GM18870 (cell line): ENCODE measurements around the gene FBXO2.
"Not testable (repeated sequence)": the region's sequence is repeated elsewhere in the genome, so short reads cannot be mapped to it uniquely, and the experiment has no call there.

ENCODE experiments used
- ATAC-seq: cut with Tn5 transposase; IDR thresholded peaks from one replicate; pipeline ENCODE4 v1.9.1; 2021; ENCODE audit warnings: moderate library complexity; ENCODE audit not compliant: unreplicated experiment

FBXO2 gene

GRCh38 chr1:11653861-11654136, 430 bp downstream of the FBXO2 start:
- no peak for ATAC-seq

DNA sequence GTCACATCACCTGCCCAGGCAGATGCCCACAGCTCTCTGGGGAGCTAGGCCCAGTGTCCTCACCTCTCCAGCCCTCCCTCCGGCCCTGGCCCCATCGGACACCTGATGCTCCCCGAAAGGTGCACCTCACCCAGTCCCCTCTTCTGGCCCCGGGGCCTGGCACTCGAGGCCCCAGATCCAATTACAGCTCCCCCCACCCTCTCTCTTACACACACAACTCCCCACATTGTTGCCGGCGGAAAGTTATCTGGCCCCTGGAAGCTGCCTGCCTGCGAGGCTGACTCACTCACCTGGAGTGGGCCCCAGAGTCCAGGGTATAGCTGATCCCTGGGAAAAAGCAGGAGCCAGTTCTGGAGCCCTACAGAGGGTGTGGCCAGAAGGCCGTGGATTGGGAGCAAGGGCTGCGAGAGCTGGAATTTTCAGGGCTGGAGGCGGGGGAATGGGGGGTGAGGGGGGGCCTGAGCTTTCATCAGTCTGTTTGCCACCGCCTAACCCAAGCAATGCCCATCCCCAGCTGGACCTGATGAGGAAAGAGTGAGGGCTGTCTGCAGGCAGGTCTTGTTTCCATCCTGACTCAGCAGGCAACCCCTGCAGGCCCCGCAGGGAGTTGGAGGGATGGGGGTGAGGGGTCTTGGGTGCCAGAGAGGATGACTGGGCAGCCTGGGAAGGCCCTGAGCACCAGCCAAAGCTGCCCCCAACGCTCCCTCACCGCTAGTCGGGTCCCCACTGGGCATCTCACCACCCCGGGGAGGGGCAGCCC, 948 bp downstream of the FBXO2 start:
- no peak for ATAC-seq

GRCh38 chr1:11652203-11652780, 1.9 kb downstream of the FBXO2 start:
- no peak for ATAC-seq

DNA sequence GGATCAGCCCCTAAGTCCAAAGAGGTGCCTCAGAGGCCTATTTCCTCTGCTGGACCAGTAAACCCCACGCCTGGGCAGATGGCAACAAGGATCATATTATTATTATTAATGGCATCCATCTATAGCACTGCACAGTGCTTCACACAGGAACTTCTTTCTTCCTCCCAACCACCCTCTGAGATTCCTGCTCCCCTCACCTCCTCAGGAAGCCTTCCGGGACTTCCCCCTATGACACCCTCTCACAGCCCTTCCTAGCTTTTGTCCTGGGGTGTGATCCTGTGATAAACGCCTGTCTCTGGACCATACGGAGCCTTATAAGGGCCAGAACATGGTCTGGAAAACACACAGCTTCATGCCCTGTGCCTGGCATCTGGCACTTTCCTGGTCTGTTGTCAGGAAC, 3.2 kb downstream of the FBXO2 start:
- ATAC-seq = no peak

- no peak for ATAC-seq
Observed at GRCh38 chr1:11650331-11650991, 3.8 kb downstream of the FBXO2 start.

DNA sequence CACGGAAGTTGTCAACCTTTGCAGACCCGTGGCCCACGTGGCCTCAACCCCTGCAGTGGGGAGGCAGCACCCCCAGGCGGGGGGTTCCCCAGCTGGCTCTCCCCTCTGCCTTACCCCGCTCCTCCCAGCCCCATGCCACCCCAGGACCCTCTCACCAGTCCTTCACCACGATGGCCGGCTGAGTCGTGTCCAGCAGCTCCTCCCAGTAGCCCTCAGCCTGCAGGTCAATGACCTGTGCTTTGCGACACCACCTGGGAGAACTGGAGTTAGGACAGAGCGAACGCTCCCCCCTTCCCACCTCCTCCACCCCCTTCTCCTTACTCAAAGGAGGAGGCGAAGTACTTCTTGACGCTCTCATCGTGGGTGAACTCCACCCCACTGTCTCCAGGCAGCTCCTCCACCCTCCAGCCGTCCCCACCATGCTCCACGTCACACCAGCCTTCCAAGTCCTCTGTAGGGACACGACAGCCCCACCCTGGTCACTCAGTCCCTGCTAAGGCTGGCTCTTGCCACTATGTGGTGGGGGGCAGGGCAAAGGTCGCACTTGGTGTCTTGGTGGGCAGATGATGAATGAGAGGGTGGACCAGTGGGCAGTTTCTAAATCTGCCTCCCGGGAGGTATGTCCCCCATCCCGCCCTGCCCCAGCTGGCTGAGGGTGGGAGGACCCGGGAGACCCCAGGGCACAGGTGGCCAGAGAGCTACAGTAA, 4.5 kb downstream of the FBXO2 start:
- no peak for ATAC-seq

DNA sequence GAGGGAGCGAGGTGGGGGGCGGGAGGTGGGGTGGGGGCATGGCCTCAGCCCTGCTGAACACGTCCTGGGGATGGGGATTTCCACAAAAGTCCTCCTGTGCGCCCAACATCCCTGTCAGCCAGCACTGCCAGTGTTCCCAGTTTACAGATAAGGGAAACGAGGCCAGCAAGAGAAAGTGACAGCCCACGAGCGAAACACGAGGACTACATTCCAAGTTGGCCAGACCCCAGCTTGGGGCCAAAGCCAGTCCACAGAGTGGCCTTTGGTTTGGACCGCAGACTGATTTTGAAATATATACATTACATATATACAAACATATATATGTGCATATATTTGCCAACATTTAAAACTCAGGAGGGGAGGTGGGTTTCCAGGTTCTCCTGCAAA, 5.0 kb downstream of the FBXO2 start:
- ATAC-seq = no peak

GRCh38 chr1:11648732-11649158, 5.5 kb downstream of the FBXO2 start:
- ATAC-seq = no peak

DNA sequence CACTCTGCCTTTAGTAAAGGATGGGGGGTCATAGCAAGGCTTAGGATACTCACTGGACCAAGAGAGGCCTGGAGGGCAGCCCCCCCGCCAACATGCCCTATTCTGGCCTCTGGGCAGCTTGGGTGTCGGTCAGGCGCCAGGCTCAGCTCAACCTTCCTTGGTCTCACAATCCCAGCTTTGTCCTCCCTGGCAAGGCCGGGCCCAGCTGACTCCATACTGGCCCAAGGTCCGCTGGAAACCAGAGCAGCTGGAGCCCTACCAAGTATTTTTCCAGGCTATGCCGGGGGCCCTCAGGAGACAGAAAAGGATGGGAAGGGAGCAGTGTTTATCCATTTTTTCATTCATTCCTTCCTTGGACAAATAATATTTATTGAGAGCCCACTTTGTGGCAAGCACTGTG, 6.2 kb downstream of the FBXO2 start:
- no peak for ATAC-seq

DNA sequence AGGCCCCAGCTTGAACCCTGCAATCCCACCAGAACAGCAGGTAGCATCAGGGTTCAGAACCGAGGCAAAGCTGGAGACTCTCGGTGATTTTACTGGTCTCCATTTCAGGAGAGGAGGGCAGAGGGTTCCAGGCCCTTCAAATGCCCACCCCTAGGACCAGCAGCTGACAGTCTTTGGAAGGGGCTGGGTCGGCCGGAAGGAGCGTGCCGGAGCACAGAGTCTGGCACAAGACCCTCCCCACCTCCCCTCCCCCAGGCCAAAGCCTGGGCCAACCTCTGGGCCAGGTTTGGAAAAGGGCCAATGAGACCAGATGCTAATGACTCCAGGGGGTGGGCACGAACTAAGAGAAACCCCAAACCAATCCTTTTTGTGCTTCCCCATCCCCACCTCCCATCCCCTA, 6.9 kb downstream of the FBXO2 start:
- no peak for ATAC-seq

- ATAC-seq = no peak
Observed at GRCh38 chr1:11646317-11646716, 7.9 kb downstream of the FBXO2 start.

GRCh38 chr1:11645670-11646265, 8.5 kb downstream of the FBXO2 start:
- no peak for ATAC-seq

DNA sequence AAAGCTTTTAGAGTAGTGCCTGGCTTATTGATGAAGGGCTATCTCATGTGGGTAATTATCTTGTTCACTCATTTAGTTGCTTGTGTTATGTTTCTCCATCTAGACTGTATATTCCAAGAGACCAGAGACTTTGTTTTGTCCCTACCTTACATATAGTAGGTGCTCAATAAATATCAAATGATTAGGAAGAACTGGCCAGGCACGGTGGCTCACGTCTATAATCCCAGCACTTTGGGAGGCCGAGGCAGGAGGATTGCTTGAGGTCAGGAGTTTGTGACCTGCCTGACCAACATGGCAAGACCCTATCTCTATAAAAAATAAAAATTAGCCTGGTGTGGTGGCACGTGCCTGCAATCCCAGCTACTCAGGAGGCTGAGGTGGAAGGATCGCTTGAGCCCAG, 9.0 kb downstream of the FBXO2 start:
- no peak for ATAC-seq

GRCh38 chr1:11643782-11644181, 10.4 kb downstream of the FBXO2 start:
- no peak for ATAC-seq

- not testable (repeated sequence) for ATAC-seq
Observed at GRCh38 chr1:11642418-11643017, 11.7 kb downstream of the FBXO2 start.

DNA sequence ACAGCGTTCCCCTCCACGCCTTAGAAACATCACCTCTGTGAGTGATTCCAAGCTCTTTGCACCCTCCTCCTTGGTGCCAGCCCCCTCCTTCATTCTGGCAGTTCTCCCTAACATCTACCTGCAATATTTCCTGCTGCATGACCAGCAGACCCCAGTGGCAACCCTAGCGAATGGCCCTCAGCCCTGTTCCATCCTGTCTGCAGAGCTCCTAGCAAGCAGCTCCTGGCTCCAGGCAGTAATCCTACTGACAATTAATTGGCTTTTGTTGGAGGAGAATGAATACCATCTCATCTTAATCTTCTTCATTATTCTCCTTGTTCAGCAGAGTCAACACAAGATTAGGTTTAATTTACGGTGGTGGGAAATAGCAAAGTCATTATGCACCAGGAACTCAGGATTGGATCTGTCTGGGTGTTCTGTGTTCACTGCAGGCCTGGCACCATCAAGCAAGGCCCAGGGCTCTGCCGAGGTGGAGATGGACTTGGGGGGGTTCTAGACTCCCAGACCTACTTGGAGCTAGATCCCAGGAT, 12.4 kb downstream of the FBXO2 start:
- no peak for ATAC-seq

GRCh38 chr1:11640944-11641343, 13.3 kb downstream of the FBXO2 start:
- ATAC-seq = no peak

DNA sequence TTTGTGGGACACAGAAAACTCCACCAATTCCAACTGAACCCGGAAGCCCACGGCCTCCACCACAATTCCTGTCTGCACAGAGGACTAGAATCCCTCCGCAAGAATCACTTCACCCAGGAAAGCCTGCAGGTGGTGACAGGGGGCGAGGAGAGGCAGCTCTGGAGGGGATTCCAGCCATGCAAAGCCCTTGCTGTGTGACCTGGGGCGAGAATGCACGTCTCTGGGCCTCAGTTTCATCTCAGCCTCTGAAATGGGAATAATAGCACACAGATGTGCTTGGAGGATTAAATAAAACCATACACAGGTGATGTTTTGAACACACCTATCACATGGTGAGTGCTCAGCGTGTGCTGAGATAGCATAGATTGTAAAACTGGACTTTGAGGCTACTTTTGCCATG, 14.1 kb downstream of the FBXO2 start:
- ATAC-seq = no peak

DNA sequence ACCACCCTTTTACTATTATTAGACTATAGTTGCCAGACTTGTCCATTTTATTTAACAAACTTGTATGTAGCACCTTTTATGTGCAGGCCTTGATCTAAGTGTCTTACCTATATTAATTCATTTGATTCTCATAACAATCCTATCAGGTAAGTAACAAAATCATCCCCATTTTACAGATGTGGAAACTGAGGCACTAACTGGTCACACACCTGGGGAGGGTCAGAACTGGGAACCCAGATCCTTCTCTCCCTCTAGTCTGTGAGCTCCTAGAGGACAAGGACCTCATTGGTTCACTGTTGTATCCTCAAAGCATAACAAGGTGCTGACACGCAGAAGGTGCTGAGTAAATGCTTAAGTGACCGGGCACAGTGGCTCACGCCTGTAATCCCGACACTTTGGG, 14.9 kb downstream of the FBXO2 start:
- ATAC-seq = no peak

- ATAC-seq = no peak
Observed at GRCh38 chr1:11638121-11638520, 16.1 kb downstream of the FBXO2 start.
